Lower lobe of right lung (tissue), 2 donors: ENCODE measurements around the gene SLC47A2. TPM values are rescaled to one million over a fixed set of nuclear protein-coding genes. Genes with fewer than 3 reads are reported as not detected.

Experiments used
- ATAC-seq, 2 donors: fragments of 200-7000 bp; cut with Tn5 transposase; one replicate each; pipeline ENCODE4 v1.9.1; 2020 to 2022; ENCODE audit warnings: mild to moderate bottlenecking in 2 of 2, moderate library complexity in 2 of 2
- DNase-seq: peaks from one replicate; pipeline ENCODE4 v3.0.0-alpha.2; 2020
- H3K27ac ChIP-seq: fragments of 200-600 bp; one replicate; pipeline ENCODE4 v1.8.0; 2022
- H3K27me3 ChIP-seq: fragments of 200-600 bp; one replicate; pipeline ENCODE4 v1.8.0; 2022; ENCODE audit warnings: low read depth
- H3K36me3 ChIP-seq: fragments of 200-600 bp; one replicate; pipeline ENCODE4 v1.8.0; 2022; ENCODE audit warnings: mild to moderate bottlenecking
- H3K4me1 ChIP-seq: fragments of 200-600 bp; one replicate; pipeline ENCODE4 v1.8.0; 2022
- H3K4me3 ChIP-seq: fragments of 200-600 bp; one replicate; pipeline ENCODE4 v1.8.0; 2022; ENCODE audit warnings: mild to moderate bottlenecking
- H3K9me3 ChIP-seq: fragments of 200-600 bp; one replicate; pipeline ENCODE4 v1.8.0; 2022
- intact Hi-C: fragments of 100-400 bp; cut with DNase I; formaldehyde crosslinking; loops from one replicate; pipeline ENCODE4 v1.11.0; 2022
- total RNA-seq: library from RNA; stranded (reverse); fragmentation: NEBNext Ultra II Directional; extraction: Animal tissue kit (Norgen Biotek cat#: 25700); gene quantifications from one replicate; pipeline ENCODE4 v1.2.1, GENCODE V29; 2021
- TF ChIP-seq, protein P1 (sequence below): fragments of 200-600 bp; IDR thresholded peaks from one replicate; pipeline ENCODE4 v1.8.0; 2022; ENCODE audit warnings: antibody characterized with exemption, mild to moderate bottlenecking
- donor health status: DM: no; HTN: yes; CAD: no; lungs with severe emphysema.

The SLC47A2 gene
- total RNA-seq, 1 donor from 2014 or later, result not detected

GRCh38 chr17:19760746-19761145 lies 44.4 kb upstream of the SLC47A2 start:
- no peak for DNase-seq
- Histone ChIP-seq H3K4me1 (no peaks in the 10 kb centered on the region), H3K9me3 (no peaks in the 10 kb centered on the region), H3K4me3 (no peak overlapping the region), H3K27me3 (no peaks in the 10 kb centered on the region), H3K27ac (no peak overlapping the region), H3K36me3 (no peaks in the 10 kb centered on the region)
- TF ChIP-seq, protein P1, sequence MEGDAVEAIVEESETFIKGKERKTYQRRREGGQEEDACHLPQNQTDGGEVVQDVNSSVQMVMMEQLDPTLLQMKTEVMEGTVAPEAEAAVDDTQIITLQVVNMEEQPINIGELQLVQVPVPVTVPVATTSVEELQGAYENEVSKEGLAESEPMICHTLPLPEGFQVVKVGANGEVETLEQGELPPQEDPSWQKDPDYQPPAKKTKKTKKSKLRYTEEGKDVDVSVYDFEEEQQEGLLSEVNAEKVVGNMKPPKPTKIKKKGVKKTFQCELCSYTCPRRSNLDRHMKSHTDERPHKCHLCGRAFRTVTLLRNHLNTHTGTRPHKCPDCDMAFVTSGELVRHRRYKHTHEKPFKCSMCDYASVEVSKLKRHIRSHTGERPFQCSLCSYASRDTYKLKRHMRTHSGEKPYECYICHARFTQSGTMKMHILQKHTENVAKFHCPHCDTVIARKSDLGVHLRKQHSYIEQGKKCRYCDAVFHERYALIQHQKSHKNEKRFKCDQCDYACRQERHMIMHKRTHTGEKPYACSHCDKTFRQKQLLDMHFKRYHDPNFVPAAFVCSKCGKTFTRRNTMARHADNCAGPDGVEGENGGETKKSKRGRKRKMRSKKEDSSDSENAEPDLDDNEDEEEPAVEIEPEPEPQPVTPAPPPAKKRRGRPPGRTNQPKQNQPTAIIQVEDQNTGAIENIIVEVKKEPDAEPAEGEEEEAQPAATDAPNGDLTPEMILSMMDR, result no peak
- intact Hi-C loops, result no loop called here
- ATAC-seq, result no peak

GRCh38 chr17:19759568-19760549 lies 43.5 kb upstream of the SLC47A2 start:
- H3K27me3 ChIP-seq, result no peaks in the 10 kb centered on the region
- H3K27ac ChIP-seq, result no peak overlapping the region
- intact Hi-C loops, result no loop called here
- no peaks in the 10 kb centered on the region for H3K9me3 ChIP-seq
- ATAC-seq (no peak), DNase-seq (no peak)
- no peaks in the 10 kb centered on the region for H3K36me3 ChIP-seq
- TF ChIP-seq, protein P1, result no peak
- H3K4me1 ChIP-seq, result no peaks in the 10 kb centered on the region
- H3K4me3 ChIP-seq, result no peak overlapping the region

GRCh38 chr17:19757536-19758180 lies 41.3 kb upstream of the SLC47A2 start:
- ATAC-seq (no peak), DNase-seq (no peak)
- H3K27ac ChIP-seq, result no peak overlapping the region
- TF ChIP-seq, protein P1, result no peak
- no peaks in the 10 kb centered on the region for H3K9me3 ChIP-seq
- no peaks in the 10 kb centered on the region for H3K27me3 ChIP-seq
- H3K4me1 ChIP-seq, result peaks cover 13% of the 10 kb centered on the region
- H3K36me3 ChIP-seq, result no peaks in the 10 kb centered on the region
- intact Hi-C loops, result no loop called here
- no peak overlapping the region for H3K4me3 ChIP-seq

- DNase-seq, result no peak
Observed at GRCh38 chr17:19756546-19756945, 40.2 kb upstream of the SLC47A2 start.

DNA sequence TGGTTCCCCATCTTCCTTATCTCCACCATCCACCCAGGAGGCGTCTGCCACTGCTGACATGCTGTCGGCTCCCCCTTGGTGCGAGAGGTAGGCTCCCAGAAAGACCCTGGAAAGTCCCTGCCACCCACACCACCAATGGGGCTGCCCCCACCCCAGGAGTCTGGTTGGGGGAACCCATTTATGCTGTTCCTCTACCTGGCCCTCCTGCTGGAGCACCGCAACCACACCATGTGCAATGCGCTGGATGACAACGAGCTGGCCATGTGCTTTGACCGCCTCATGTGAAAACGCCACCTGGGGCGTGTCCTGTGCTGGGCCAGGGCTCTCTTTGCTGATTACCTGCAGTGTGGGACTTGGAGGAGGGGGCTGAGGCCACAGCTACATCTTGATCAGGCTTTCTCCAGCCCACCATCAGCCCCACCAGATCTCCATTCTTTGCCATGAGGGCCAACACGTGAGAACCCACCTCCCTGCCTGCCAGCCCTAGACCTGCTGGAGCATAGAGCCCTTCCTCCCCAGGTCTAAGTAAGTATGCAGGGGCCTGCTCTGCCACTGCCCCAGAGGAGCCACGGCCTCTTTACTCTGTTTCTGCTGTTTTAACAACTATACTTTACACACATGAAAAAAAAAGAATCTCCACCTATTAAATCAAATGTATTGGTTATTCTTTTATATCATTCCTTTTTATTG lies 39.6 kb upstream of the SLC47A2 start:
- no peaks in the 10 kb centered on the region for H3K9me3 ChIP-seq
- H3K4me3 ChIP-seq, result no peak overlapping the region
- no peaks in the 10 kb centered on the region for H3K36me3 ChIP-seq
- ATAC-seq (no peak), DNase-seq (no peak)
- intact Hi-C loops, result no loop called here
- no peaks in the 10 kb centered on the region for H3K27me3 ChIP-seq
- H3K27ac ChIP-seq, result no peak overlapping the region
- TF ChIP-seq, protein P1, result no peak
- peaks cover 19% of the 10 kb centered on the region for H3K4me1 ChIP-seq

More at GRCh38 chr17:19756546-19756945, 40.2 kb upstream of the SLC47A2 start:
- H3K4me1 ChIP-seq, result peaks cover 19% of the 10 kb centered on the region
- ATAC-seq, result no peak
- no peaks in the 10 kb centered on the region for H3K36me3 ChIP-seq
- H3K9me3 ChIP-seq, result no peaks in the 10 kb centered on the region
- no peak overlapping the region for H3K27ac ChIP-seq
- intact Hi-C loops, result no loop called here
- TF ChIP-seq, protein P1, result no peak
- H3K4me3 ChIP-seq, result no peak overlapping the region
- no peaks in the 10 kb centered on the region for H3K27me3 ChIP-seq
